H1 (cell line): ENCODE results near the gene BRCA1.

Source experiments
- CHD2 ChIP-seq: IDR thresholded peaks from 2 replicates; pipeline ENCODE4 v1.6.1; 2012; ENCODE audit warnings: low read length, improper control_type of control experiment
- E2F6 ChIP-seq: IDR thresholded peaks from 2 replicates; pipeline ENCODE4 v1.6.1; 2012; ENCODE audit warnings: inconsistent platforms
- EZH2 ChIP-seq: fragments of 200-600 bp; sonication (generic); IDR thresholded peaks from 2 replicates; pipeline ENCODE4 v1.7.1; 2012; ENCODE audit warnings: low read depth, mild to moderate bottlenecking, moderate library complexity, low read length, inconsistent platforms; ENCODE audit not compliant: severe bottlenecking
- NANOG ChIP-seq: IDR thresholded peaks from 2 replicates; pipeline ENCODE4 v1.6.1; 2011; ENCODE audit warnings: low read length, low read depth, mild to moderate bottlenecking, inconsistent platforms; ENCODE audit not compliant: insufficient read depth, poor library complexity, severe bottlenecking
- POLR2A ChIP-seq, 2 experiments: IDR thresholded peaks; 1 replicate in 1 of 2; 2 replicates in 1 of 2; pipeline ENCODE4 v1.6.1; 2011; ENCODE audit warnings: low read depth in 2 of 2, low read length in 2 of 2, mild to moderate bottlenecking in 2 of 2; ENCODE audit errors: control extremely low read depth in 1 of 2
- TAF1 ChIP-seq: IDR thresholded peaks from 2 replicates; pipeline ENCODE4 v1.6.1; 2011; ENCODE audit warnings: mild to moderate bottlenecking, low read depth, low read length
- TF ChIP-seq, protein P1 (sequence below), 3 experiments: IDR thresholded peaks; 1 replicate in 2 of 3; 2 replicates in 1 of 3; pipeline versions ENCODE4 v1.5.1 to v1.6.1; 2011; ENCODE audit warnings: low read length in 3 of 3, mild to moderate bottlenecking in 3 of 3, inconsistent platforms in 2 of 3, low read depth in 1 of 3, moderate library complexity in 1 of 3; ENCODE audit not compliant: insufficient read depth in 1 of 3; ENCODE audit errors: control extremely low read depth in 1 of 3

DNA sequence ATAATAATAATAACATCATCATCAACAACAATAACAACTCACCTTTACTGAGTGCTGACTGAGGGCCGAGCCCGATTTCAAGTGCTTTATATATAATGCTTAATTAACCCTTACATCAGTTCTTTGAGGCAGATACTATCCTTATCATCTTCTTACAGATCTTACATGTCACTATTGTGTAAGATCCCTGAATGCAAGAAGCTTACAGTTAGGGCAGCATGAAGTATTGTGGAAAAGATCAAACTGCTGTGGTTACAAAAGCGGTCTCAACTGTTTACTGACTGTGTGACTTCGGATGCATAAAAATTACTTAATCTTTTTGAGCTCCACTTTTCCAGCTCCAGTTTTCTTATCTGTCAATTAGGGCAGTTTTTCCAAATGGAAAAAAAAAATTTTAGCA is 106.2 kb downstream of the BRCA1 start:
- TF ChIP-seq E2F6: no peak
- no peak for TF ChIP-seq EZH2
- TF ChIP-seq, protein P1, sequence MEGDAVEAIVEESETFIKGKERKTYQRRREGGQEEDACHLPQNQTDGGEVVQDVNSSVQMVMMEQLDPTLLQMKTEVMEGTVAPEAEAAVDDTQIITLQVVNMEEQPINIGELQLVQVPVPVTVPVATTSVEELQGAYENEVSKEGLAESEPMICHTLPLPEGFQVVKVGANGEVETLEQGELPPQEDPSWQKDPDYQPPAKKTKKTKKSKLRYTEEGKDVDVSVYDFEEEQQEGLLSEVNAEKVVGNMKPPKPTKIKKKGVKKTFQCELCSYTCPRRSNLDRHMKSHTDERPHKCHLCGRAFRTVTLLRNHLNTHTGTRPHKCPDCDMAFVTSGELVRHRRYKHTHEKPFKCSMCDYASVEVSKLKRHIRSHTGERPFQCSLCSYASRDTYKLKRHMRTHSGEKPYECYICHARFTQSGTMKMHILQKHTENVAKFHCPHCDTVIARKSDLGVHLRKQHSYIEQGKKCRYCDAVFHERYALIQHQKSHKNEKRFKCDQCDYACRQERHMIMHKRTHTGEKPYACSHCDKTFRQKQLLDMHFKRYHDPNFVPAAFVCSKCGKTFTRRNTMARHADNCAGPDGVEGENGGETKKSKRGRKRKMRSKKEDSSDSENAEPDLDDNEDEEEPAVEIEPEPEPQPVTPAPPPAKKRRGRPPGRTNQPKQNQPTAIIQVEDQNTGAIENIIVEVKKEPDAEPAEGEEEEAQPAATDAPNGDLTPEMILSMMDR (IDR thresholded peaks at IDR 0.05; ENCODE audit: control extremely low read depth in 1 of 3, insufficient read depth in 1 of 3, low read depth in 1 of 3, low read length in 3 of 3): no peak
- no peak for TF ChIP-seq CHD2
- no peak for TF ChIP-seq POLR2A (IDR thresholded peaks at IDR 0.05; ENCODE audit: control extremely low read depth in 1 of 2, low read depth in 2 of 2, low read length in 2 of 2)
- no peak for TF ChIP-seq NANOG
- no peak for TF ChIP-seq TAF1
